ENCODE measurements around the gene PACRG. TPM values are rescaled to one million over a fixed set of nuclear protein-coding genes. Genes with fewer than 3 reads are reported as not detected.

PACRG gene
- total and polyA plus RNA-seq, 8 donors = 1.8 to 28.6 (median 3.2) TPM; not detected in 2

DNA sequence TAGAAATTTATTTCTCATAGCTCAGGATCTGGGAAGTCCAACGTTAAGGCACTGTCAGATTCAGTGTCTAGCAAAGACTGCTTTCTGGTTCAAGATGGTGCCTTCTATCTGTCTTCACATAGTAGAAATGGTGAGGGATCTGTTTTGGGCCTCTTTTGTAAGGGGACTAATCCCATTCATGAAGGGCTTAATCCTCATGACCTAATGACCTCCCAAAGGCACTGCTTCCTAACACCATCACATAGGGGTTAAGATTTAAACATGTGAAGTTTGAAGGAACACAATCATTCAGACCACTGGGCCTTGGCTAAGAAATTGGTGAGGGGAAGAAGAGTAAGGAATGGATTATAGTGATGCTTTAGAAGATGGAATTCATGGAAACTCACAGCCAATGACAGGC, 237.6 kb downstream of the PACRG start:
- Histone ChIP-seq H3K27ac (no peak overlapping the region), H3K27me3 (no peaks in the 10 kb centered on the region), H3K4me1 (no peaks in the 10 kb centered on the region), H3K9me3 (peaks cover 0 to 7% (median 0%) of the 10 kb centered on the region in 4 donors), H3K36me3 (no peaks in the 10 kb centered on the region), H3K4me3 (no peak overlapping the region)
- intact Hi-C loops (cut with DNase I; ENCODE audit: low total_unique reads) = no loop called here
- no peak for DNase-seq
- TF ChIP-seq POLR2A (IDR thresholded peaks at IDR 0.05) (no peak), POLR2AphosphoS5 (IDR thresholded peaks at IDR 0.05) (no peak), CTCF (IDR thresholded peaks at IDR 0.05) (no peak), EP300 (IDR thresholded peaks at IDR 0.05) (no peak)
- 66 to 80% (median 78%) methylated on average over 1 of the region's 1 CpG for WGBS, 5 donors

- H3K9me3 ChIP-seq = peaks cover 0 to 8% (median 3%) of the 10 kb centered on the region in 4 donors
- no peaks in the 10 kb centered on the region for H3K27me3 ChIP-seq
- WGBS, 5 donors = 67 to 83% (median 70%) methylated on average over 10 of the region's 10 CpGs
- no peak for DNase-seq
- no peaks in the 10 kb centered on the region for H3K36me3 ChIP-seq
- intact Hi-C loops (cut with DNase I; ENCODE audit: low total_unique reads) = no loop called here
- TF ChIP-seq CTCF (IDR thresholded peaks at IDR 0.05) (no peak), POLR2AphosphoS5 (IDR thresholded peaks at IDR 0.05) (no peak), EP300 (IDR thresholded peaks at IDR 0.05) (no peak), POLR2A (IDR thresholded peaks at IDR 0.05) (no peak)
- no peak overlapping the region for H3K27ac ChIP-seq
- no peak overlapping the region for H3K4me3 ChIP-seq
- H3K4me1 ChIP-seq = no peaks in the 10 kb centered on the region
These were observed 242.5 kb downstream of the PACRG start for GRCh38 chr6:162970246-162970645.

DNA sequence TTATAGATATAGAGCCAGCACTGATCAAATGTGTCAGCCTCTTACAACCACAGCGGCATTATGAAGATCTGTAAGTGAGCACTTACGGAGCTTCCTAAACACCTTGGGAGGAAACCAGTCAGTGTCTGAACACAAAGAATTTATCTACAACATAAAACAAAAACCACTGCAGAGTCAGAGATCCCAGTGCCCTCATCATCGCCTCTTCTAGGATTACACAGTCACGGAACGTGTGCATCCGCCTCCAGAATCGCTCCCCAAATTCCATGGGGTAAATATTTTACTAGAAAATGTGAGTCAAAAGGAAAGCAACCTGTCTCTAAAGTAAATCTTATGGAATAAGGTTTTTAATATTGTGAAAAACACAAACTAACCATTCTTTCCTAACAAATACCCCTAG, 243.6 kb downstream of the PACRG start:
- intact Hi-C loops (cut with DNase I; ENCODE audit: low total_unique reads) = no loop called here
- no peaks in the 10 kb centered on the region for H3K4me1 ChIP-seq
- no peak for DNase-seq
- peaks cover 0 to 8% (median under 1%) of the 10 kb centered on the region in 4 donors for H3K9me3 ChIP-seq
- TF ChIP-seq POLR2AphosphoS5 (IDR thresholded peaks at IDR 0.05) (no peak), CTCF (IDR thresholded peaks at IDR 0.05) (no peak), EP300 (IDR thresholded peaks at IDR 0.05) (no peak), POLR2A (IDR thresholded peaks at IDR 0.05) (no peak)
- no peak overlapping the region for H3K4me3 ChIP-seq
- H3K27me3 ChIP-seq = no peaks in the 10 kb centered on the region
- H3K27ac ChIP-seq = no peak overlapping the region
- WGBS, 5 donors = 93 to 98% (median 95%) methylated on average over 7 of the region's 7 CpGs
- no peaks in the 10 kb centered on the region for H3K36me3 ChIP-seq

DNA sequence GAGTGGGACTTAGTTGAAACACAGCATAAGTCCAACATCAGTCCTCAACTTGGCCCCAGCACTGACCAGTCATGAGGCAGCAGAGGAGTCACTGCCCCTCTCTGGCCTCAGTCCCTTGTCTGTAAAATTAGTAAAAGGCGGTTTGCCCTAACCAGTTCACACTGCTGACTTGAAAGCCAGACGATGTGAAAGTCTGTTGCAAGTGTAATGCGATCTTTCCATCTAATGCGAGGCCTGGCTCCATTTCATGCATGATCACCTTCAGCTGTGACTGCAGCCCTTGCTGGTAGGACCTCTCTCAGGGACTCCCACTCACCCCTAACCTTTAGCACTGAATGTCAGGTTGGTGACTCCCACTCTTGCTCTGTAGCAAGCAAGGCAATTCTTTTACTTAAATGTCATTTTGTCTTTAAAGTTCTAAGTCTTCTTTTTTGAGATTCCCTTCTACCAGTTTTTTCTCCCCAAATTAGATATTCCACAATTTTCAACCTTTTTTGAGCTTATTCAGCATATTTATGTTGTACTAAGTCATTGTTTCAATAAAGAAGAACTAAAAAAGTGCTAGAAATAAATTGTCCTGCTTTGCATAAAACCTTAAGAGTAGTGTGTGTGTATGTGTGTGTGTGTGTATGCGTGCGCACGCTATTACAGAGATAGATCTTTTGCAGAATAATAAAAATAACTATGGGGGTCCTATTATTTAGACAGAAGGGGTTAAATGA, 245.5 kb downstream of the PACRG start:
- Histone ChIP-seq H3K4me1 (no peaks in the 10 kb centered on the region), H3K36me3 (no peaks in the 10 kb centered on the region), H3K9me3 (peaks cover 0 to 8% (median 0%) of the 10 kb centered on the region in 4 donors), H3K4me3 (no peak overlapping the region), H3K27me3 (no peaks in the 10 kb centered on the region), H3K27ac (no peak overlapping the region)
- intact Hi-C loops (cut with DNase I; ENCODE audit: low total_unique reads) = no loop called here
- TF ChIP-seq CTCF (IDR thresholded peaks at IDR 0.05) (no peak), POLR2AphosphoS5 (IDR thresholded peaks at IDR 0.05) (no peak), EP300 (IDR thresholded peaks at IDR 0.05) (no peak), POLR2A (IDR thresholded peaks at IDR 0.05) (no peak)
- WGBS, 5 donors = 76 to 92% (median 84%) methylated on average over 7 of the region's 7 CpGs
- DNase-seq = no peak

Measured in stomach (tissue), 9 donors.